Neural cell (in vitro differentiated cells): Measurements from ENCODE around the gene ARHGAP42. TPM values are rescaled to one million over a fixed set of nuclear protein-coding genes. Genes with fewer than 3 reads are reported as not detected.
A peak's percentile ranks its signal among the peaks of the same experiment; 100 is the strongest.

ENCODE experiments used
- H2AFZ ChIP-seq: fragments of 200-600, 300-800 bp; sonication (generic), shearing (Covaris generic); 2 replicates; pipeline ENCODE4 v1.6.0; 2014; ENCODE audit warnings: low read depth, mild to moderate bottlenecking, antibody characterized with exemption, low read length, moderate library complexity
- H3F3A ChIP-seq: fragments of 200-600 bp; shearing (Covaris generic); 2 replicates; pipeline ENCODE4 v1.6.1; 2016; ENCODE audit warnings: mild to moderate bottlenecking, moderate library complexity, mixed read lengths, antibody characterized with exemption, low read length; ENCODE audit not compliant: insufficient read depth, poor library complexity, severe bottlenecking
- H3K27ac ChIP-seq: fragments of 200-600, 300-800 bp; sonication (generic), shearing (Covaris generic); 2 replicates; pipeline ENCODE4 v1.5.1; 2014; ENCODE audit warnings: mild to moderate bottlenecking, low read length, moderate library complexity
- H3K27me3 ChIP-seq: fragments of 300-800, 200-600 bp; sonication (generic), shearing (Covaris generic); 2 replicates; pipeline ENCODE4 v1.6.0; 2014; ENCODE audit warnings: mild to moderate bottlenecking, low read depth, low read length, moderate library complexity; ENCODE audit not compliant: insufficient read depth
- H3K36me3 ChIP-seq: fragments of 300-800, 200-600 bp; sonication (generic), shearing (Covaris generic); 2 replicates; pipeline ENCODE4 v1.5.1; 2014; ENCODE audit warnings: mild to moderate bottlenecking, antibody characterized with exemption, low read length, moderate library complexity; ENCODE audit not compliant: insufficient read depth
- H3K4me2 ChIP-seq: fragments of 300-800, 200-600 bp; sonication (generic), shearing (Covaris generic); 2 replicates; pipeline ENCODE4 v1.6.0; 2014; ENCODE audit warnings: mild to moderate bottlenecking, low read length
- H3K4me3 ChIP-seq: fragments of 300-800, 200-600 bp; sonication (generic), shearing (Covaris generic); 2 replicates; pipeline ENCODE4 v1.5.1; 2014; ENCODE audit warnings: mild to moderate bottlenecking, low read length, moderate library complexity
- H3K79me2 ChIP-seq: fragments of 200-600 bp; shearing (Covaris generic); replicated peaks from 2 replicates; pipeline ENCODE4 v1.6.0; 2014; ENCODE audit warnings: mild to moderate bottlenecking, low read length, moderate library complexity; ENCODE audit not compliant: insufficient read depth
- H3K9ac ChIP-seq: fragments of 300-800, 200-600 bp; sonication (generic), shearing (Covaris generic); 2 replicates; pipeline ENCODE4 v1.6.1; 2016; ENCODE audit warnings: mild to moderate bottlenecking, low read length, mixed read lengths
- H3K9me2 ChIP-seq: fragments of 200-600 bp; shearing (Covaris generic); 2 replicates; pipeline ENCODE4 v1.6.1; 2016; ENCODE audit warnings: mild to moderate bottlenecking, low read length, mixed read lengths; ENCODE audit not compliant: insufficient read depth
- H3K9me3 ChIP-seq: fragments of 200-600, 300-800 bp; sonication (generic), shearing (Covaris generic); 2 replicates; pipeline ENCODE4 v1.6.1; 2016; ENCODE audit warnings: mild to moderate bottlenecking, mixed run types, low read length, moderate library complexity, mixed read lengths
- H4K20me1 ChIP-seq: fragments of 200-600 bp; shearing (Covaris generic); 2 replicates; pipeline ENCODE4 v1.6.1; 2016; ENCODE audit warnings: mild to moderate bottlenecking, mixed run types; ENCODE audit not compliant: insufficient read depth
- CTCF ChIP-seq: fragments of 450-650 bp; IDR thresholded peaks from 2 replicates; pipeline ENCODE4 v1.5.1; 2014; ENCODE audit warnings: antibody characterized with exemption, mild to moderate bottlenecking, moderate library complexity; ENCODE audit not compliant: poor library complexity, severe bottlenecking
- EP300 ChIP-seq: fragments of 450-650 bp; conservative IDR thresholded peaks from 2 replicates; pipeline ENCODE4 v1.6.1; 2014; ENCODE audit warnings: antibody characterized with exemption, mild to moderate bottlenecking, moderate library complexity; ENCODE audit not compliant: poor library complexity, severe bottlenecking
- EZH2 ChIP-seq: fragments of 200-600, 300-800 bp; shearing (Covaris generic), sonication (generic); IDR thresholded peaks from 2 replicates; pipeline ENCODE4 v1.6.1; 2014; ENCODE audit warnings: antibody characterized with exemption, low read length, borderline replicate concordance, mild to moderate bottlenecking; ENCODE audit not compliant: insufficient read depth, poor library complexity, severe bottlenecking
- MXI1 ChIP-seq: fragments of 450-650 bp; conservative IDR thresholded peaks from 2 replicates; pipeline ENCODE4 v1.6.1; 2014; ENCODE audit warnings: antibody characterized with exemption, mild to moderate bottlenecking; ENCODE audit not compliant: poor library complexity, severe bottlenecking
- POLR2AphosphoS5 ChIP-seq: IDR thresholded peaks from 2 replicates; pipeline ENCODE4 v1.6.1; 2012
- RAD21 ChIP-seq: fragments of 450-650 bp; conservative IDR thresholded peaks from 2 replicates; pipeline ENCODE4 v1.6.1; 2014; ENCODE audit warnings: antibody characterized with exemption, mild to moderate bottlenecking, moderate library complexity
- SMC3 ChIP-seq: fragments of 450-650 bp; conservative IDR thresholded peaks from 2 replicates; pipeline ENCODE4 v1.6.1; 2014; ENCODE audit warnings: antibody characterized with exemption, mild to moderate bottlenecking, moderate library complexity; ENCODE audit not compliant: poor library complexity
- TAF1 ChIP-seq: IDR thresholded peaks from 2 replicates; pipeline ENCODE4 v1.6.1; 2012; ENCODE audit warnings: low read depth
- polyA minus RNA-seq: library from RNA; depleted of rRNA, polyadenylated mRNA; stranded (reverse); fragments of >200 nt; gene quantifications from 2 replicates; pipeline ENCODE4 v1.2.3, GENCODE V29; 2014
- polyA plus RNA-seq: library from polyadenylated mRNA; depleted of rRNA; stranded (reverse); fragments of >200 nt; gene quantifications from 2 replicates; pipeline ENCODE4 v1.2.3, GENCODE V29; 2014

Gene ARHGAP42
- 0.20 and 0.64 TPM in 2 replicates for polyA plus RNA-seq
- polyA minus RNA-seq, result 0.24 and 1.0 TPM in 2 replicates

GRCh38 chr11:100687054-100687629, at the start of gene ARHGAP42:
ARHGAP42 (plus strand) TSS chr11:100687288; CDS start chr11:100687679, 391 bp downstream.
- Histone ChIP-seq H3K4me2 (peak within 1 kb of the TSS; percentile 76), H3K79me2 (no peaks in the 10 kb centered on the region), H3K9me2 (no peaks in the 10 kb centered on the region), H3K9ac (no peak within 1 kb of the TSS), H2AFZ (no peak within 1 kb of the TSS), H3K36me3 (no peaks in the 10 kb centered on the region), H3K4me3 (peak within 1 kb of the TSS; percentile 73), H3K27ac (no peak within 1 kb of the TSS), H4K20me1 (no peaks in the 10 kb centered on the region), H3K27me3 (peaks cover 23% of the 10 kb centered on the region), H3F3A (no peaks in the 10 kb centered on the region), H3K9me3 (no peaks in the 10 kb centered on the region)
- TF ChIP-seq RAD21, result no peak
- no peak for TF ChIP-seq MXI1
- no peak for TF ChIP-seq SMC3
- TF ChIP-seq POLR2AphosphoS5, result no peak
- no peak for TF ChIP-seq CTCF
- no peak for TF ChIP-seq EZH2

- no peak overlapping the region for H2AFZ ChIP-seq
Measured at GRCh38 chr11:100637706-100638105, 49.4 kb upstream of the ARHGAP42 start.

GRCh38 chr11:100638648-100639047, 48.4 kb upstream of the ARHGAP42 start:
- Histone ChIP-seq H3K36me3 (no peaks in the 10 kb centered on the region), H3K4me2 (no peak overlapping the region), H3K79me2 (no peaks in the 10 kb centered on the region), H3K9me2 (no peaks in the 10 kb centered on the region), H3K9ac (no peak overlapping the region), H3K27ac (no peak overlapping the region), H3K27me3 (no peaks in the 10 kb centered on the region), H3K9me3 (no peaks in the 10 kb centered on the region), H3K4me3 (no peak overlapping the region), H4K20me1 (no peaks in the 10 kb centered on the region), H3F3A (no peaks in the 10 kb centered on the region), H2AFZ (no peak overlapping the region)
- TF ChIP-seq CTCF, result no peak

More at GRCh38 chr11:100637706-100638105, 49.4 kb upstream of the ARHGAP42 start:
- Histone ChIP-seq H3K9me3 (no peaks in the 10 kb centered on the region), H3K36me3 (no peaks in the 10 kb centered on the region), H3K9me2 (no peaks in the 10 kb centered on the region), H3K4me2 (no peak overlapping the region), H3K27me3 (no peaks in the 10 kb centered on the region), H3F3A (no peaks in the 10 kb centered on the region), H3K4me3 (no peak overlapping the region), H3K27ac (no peak overlapping the region), H3K9ac (no peak overlapping the region), H3K79me2 (no peaks in the 10 kb centered on the region), H4K20me1 (no peaks in the 10 kb centered on the region)
- TF ChIP-seq EP300 (no peak), SMC3 (no peak), POLR2AphosphoS5 (no peak), TAF1 (no peak)
